KMS-11 (cell line): Measurements from ENCODE around the gene RAB40C.

Source experiments
- H2AFZ ChIP-seq: fragments of 200-600 bp; sonication (generic); 2 replicates; pipeline ENCODE4 v1.6.1; 2016; ENCODE audit warnings: antibody characterized with exemption, mixed run types, low read depth
- H3K27ac ChIP-seq: fragments of 200-600 bp; sonication (generic); 2 replicates; pipeline ENCODE4 v1.6.1; 2016; ENCODE audit warnings: mild to moderate bottlenecking, mixed run types
- H3K27me3 ChIP-seq: fragments of 200-600 bp; sonication (generic); 2 replicates; pipeline ENCODE4 v1.6.1; 2017; ENCODE audit warnings: mild to moderate bottlenecking, low read depth, mixed run types, moderate library complexity; ENCODE audit not compliant: insufficient read depth
- H3K36me3 ChIP-seq: fragments of 200-600 bp; sonication (generic); 2 replicates; pipeline ENCODE4 v1.6.1; 2017; ENCODE audit warnings: mild to moderate bottlenecking, mixed run types; ENCODE audit not compliant: insufficient read depth
- H3K4me1 ChIP-seq: fragments of 200-600 bp; sonication (generic); 2 replicates; pipeline ENCODE4 v1.6.1; 2016; ENCODE audit warnings: mild to moderate bottlenecking, low read depth, mixed run types; ENCODE audit not compliant: poor library complexity, severe bottlenecking
- H3K4me2 ChIP-seq: fragments of 200-600 bp; sonication (generic); 2 replicates; pipeline ENCODE4 v1.7.0; 2016; ENCODE audit warnings: mild to moderate bottlenecking, mixed run types
- H3K4me3 ChIP-seq: fragments of 200-600 bp; sonication (generic); IDR thresholded peaks from 2 replicates; pipeline ENCODE4 v1.6.1; 2017; ENCODE audit warnings: low read depth, low read length, mixed read lengths; ENCODE audit not compliant: insufficient read depth
- H3K79me2 ChIP-seq: fragments of 200-600 bp; sonication (generic); 2 replicates; pipeline ENCODE4 v1.6.1; 2016; ENCODE audit warnings: low read depth, mixed run types; ENCODE audit not compliant: insufficient read depth
- H3K9ac ChIP-seq: fragments of 200-600 bp; sonication (generic); 2 replicates; pipeline ENCODE4 v1.6.1; 2016; ENCODE audit warnings: mild to moderate bottlenecking, mixed run types
- H4K20me1 ChIP-seq: fragments of 200-600 bp; sonication (generic); 2 replicates; pipeline ENCODE4 v1.6.1; 2016; ENCODE audit warnings: mild to moderate bottlenecking, mixed run types; ENCODE audit not compliant: insufficient read depth
- TF ChIP-seq, protein P1 (sequence below): fragments of 200-600 bp; sonication (generic); conservative IDR thresholded peaks from 2 replicates; pipeline ENCODE4 v1.6.1; 2017; ENCODE audit warnings: low read depth, mild to moderate bottlenecking, antibody characterized with exemption, low read length, moderate library complexity, mixed read lengths

Gene RAB40C

DNA sequence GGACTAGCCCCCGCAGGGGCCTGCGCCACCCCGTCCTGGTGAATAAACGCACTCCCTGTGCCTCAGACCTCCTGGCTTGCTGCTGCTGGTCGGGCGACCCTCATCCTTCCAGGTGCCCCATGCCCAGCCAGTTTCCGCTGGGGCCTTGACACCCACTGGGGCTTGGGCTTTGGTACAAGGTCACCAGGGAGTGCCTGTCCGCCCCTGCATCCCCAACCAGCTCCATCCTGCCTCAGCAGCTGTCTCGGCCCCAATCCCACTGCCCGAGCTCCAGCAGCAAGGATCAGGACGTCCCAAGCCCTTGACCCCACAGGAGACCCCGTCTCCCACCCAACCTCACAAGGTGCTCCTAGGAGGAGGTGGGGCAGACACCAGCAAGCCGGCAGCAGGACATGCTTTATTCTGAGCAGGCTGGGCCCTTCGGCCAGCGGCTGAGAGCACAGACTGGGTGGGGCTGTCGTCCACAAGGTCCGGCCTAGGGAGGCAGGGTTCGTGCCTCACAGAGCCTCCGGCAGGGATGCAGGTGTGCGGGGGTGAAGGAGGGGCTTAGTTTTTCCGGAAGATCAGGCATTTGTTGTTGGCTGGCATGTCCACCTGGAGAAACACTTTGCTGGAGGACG, 44.3 kb downstream of the RAB40C start:
- TF ChIP-seq, protein P1, sequence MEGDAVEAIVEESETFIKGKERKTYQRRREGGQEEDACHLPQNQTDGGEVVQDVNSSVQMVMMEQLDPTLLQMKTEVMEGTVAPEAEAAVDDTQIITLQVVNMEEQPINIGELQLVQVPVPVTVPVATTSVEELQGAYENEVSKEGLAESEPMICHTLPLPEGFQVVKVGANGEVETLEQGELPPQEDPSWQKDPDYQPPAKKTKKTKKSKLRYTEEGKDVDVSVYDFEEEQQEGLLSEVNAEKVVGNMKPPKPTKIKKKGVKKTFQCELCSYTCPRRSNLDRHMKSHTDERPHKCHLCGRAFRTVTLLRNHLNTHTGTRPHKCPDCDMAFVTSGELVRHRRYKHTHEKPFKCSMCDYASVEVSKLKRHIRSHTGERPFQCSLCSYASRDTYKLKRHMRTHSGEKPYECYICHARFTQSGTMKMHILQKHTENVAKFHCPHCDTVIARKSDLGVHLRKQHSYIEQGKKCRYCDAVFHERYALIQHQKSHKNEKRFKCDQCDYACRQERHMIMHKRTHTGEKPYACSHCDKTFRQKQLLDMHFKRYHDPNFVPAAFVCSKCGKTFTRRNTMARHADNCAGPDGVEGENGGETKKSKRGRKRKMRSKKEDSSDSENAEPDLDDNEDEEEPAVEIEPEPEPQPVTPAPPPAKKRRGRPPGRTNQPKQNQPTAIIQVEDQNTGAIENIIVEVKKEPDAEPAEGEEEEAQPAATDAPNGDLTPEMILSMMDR: no peak
- H3K36me3 ChIP-seq: no peaks in the 10 kb centered on the region; the same call in 1 of the 2 replicates
- peaks cover 9% of the 10 kb centered on the region for H3K4me1 ChIP-seq
- H3K9ac ChIP-seq: no peak overlapping the region
- no peak overlapping the region for H3K27ac ChIP-seq
- no peak overlapping the region for H3K4me3 ChIP-seq
- no peak overlapping the region for H3K4me2 ChIP-seq
- peaks cover 12% of the 10 kb centered on the region; the same call in 1 of the 2 replicates for H3K79me2 ChIP-seq
- no peaks in the 10 kb centered on the region for H4K20me1 ChIP-seq
- H3K27me3 ChIP-seq: no peaks in the 10 kb centered on the region
- no peak overlapping the region for H2AFZ ChIP-seq

DNA sequence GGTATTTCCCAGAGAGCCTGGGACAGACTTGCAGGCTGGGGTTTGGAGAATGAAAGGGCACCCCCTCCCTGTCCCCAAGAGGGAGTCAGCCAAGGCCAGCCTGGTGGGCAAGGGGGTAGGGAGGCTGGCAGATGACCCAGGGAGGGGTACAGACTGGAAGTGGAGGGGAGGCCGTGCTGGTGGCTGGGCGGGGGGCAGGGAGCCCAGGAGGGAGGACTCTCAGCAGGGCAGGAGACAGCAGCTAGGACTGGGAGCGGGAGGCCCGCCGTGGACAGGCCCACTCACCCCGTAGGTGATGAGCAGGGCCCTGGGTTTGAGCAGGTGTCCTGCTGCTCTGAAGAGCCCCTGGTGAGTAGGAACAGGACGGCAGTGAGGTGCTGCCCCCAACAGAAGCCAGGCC, 45.1 kb downstream of the RAB40C start:
- Histone ChIP-seq H3K36me3 (no peaks in the 10 kb centered on the region; the same call in 1 of the 2 replicates), H2AFZ (no peak overlapping the region), H3K4me2 (peak overlapping the region; percentile 97), H3K9ac (peak overlapping the region; percentile 81; the same call in 1 of the 2 replicates), H3K4me1 (peaks cover 9% of the 10 kb centered on the region), H4K20me1 (no peaks in the 10 kb centered on the region), H3K79me2 (peaks cover 12% of the 10 kb centered on the region; the same call in 1 of the 2 replicates), H3K27me3 (no peaks in the 10 kb centered on the region), H3K4me3 (no peak overlapping the region), H3K27ac (no peak overlapping the region)
- TF ChIP-seq, protein P1: no peak

DNA sequence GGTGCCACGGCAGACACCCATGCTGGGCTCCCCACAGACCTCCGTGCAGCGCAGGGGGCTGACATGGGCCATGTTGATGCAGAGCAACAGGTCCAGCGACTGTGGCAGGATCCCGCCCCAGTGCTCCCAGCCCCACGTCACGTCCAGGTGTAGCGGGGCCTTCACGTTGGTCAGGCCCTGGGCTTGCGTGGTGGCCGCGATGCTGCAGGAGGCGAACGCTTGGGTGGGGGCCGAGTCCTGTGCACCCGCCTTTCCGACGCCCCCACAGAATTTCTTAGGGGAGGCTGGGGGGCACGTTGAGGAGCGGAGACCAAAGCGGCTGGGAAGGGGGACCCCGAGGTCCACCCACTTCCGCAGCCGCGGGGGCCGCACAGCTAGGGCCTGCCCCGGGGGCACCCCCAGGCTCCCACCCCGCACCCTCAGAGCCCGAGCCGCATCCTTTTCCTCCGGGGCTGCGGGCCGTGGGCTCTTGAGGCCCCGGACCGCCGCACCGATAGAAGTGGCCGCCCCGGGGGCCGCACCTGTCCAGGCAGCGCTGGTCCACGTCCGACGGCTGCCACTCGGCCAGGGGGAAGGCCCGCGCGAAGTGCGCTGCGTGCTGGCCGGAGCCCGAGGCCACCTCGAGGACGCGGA, 45.8 kb downstream of the RAB40C start:
- Histone ChIP-seq H2AFZ (peak overlapping the region; percentile 90), H3K4me1 (peaks cover 9% of the 10 kb centered on the region), H4K20me1 (no peaks in the 10 kb centered on the region), H3K4me2 (peak overlapping the region; percentile 97), H3K27ac (peak overlapping the region; percentile 77), H3K36me3 (no peaks in the 10 kb centered on the region; the same call in 1 of the 2 replicates), H3K27me3 (no peaks in the 10 kb centered on the region), H3K79me2 (peaks cover 12% of the 10 kb centered on the region; the same call in 1 of the 2 replicates), H3K4me3 (no peak overlapping the region), H3K9ac (peak overlapping the region; percentile 81)
- TF ChIP-seq, protein P1: 0 out of 2 replicates have a peak, but pooled peaks have one; percentile 10

DNA sequence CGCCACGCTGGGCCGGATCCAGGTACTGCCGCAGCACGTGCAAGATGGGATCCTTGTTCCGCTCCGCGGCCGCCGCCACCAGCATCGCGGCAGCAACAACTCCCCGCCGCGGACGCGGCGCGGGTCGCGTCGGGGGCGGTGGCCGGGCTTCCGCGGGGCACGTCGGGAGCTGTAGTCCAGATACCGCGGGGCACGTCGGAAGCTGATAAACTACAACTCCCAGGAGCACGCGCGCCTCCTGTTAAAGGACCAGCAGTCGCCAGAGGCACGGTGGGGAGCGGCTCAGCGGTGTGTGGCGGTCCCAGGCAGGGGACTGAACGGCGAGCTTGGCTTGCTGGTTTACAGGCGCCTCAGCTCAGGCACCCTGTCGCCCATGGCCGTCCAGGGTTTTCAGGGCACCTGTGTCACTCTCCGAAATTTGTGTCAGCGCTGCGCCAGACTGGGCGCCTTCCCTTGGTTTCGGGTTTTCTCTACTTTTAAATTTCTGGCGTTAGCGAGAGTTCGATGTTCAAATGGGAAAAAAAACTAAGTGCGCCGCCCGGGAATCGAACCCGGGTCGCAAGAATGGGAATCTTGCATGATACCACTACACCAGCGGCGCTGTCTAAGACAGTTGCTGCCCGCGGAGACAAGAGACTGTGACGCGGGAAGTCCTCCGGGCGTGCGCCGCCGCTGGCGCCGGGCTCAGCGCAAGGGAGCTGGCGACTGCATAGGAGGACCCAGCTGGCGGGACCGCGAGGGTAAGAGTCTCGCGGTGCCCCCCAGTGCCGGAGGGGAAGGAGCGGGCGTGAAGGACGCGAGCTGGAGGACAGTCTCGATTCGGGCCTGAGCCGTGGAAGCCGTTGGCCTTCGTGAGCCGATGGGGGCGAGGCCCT, 46.6 kb downstream of the RAB40C start, which contains the start of gene METTL26:
Gene METTL26 (minus strand): TSS at position 100 of the 875 bp plus-strand sequence. CDS start 15 bp downstream, at position 85.
- peak within 1 kb of the TSS; percentile 90 for H2AFZ ChIP-seq

More for the DNA sequence above, 46.6 kb downstream of the RAB40C start, which contains the start of gene METTL26:
- TF ChIP-seq, protein P1: 0 out of 2 replicates have a peak, but pooled peaks have one; percentile 12
- H3K4me1 ChIP-seq: peaks cover 9% of the 10 kb centered on the region
- H3K79me2 ChIP-seq: peaks cover 12% of the 10 kb centered on the region; the same call in 1 of the 2 replicates
- H3K9ac ChIP-seq: peak within 1 kb of the TSS; percentile 81
- H3K27ac ChIP-seq: peak within 1 kb of the TSS; percentile 77
- H3K4me2 ChIP-seq: peak within 1 kb of the TSS; percentile 97
- H4K20me1 ChIP-seq: no peaks in the 10 kb centered on the region
- H3K36me3 ChIP-seq: no peaks in the 10 kb centered on the region; the same call in 1 of the 2 replicates
- H3K27me3 ChIP-seq: no peaks in the 10 kb centered on the region
- H3K4me3 ChIP-seq: no peak within 1 kb of the TSS
